GM18868 (cell line): ENCODE data around the gene DLGAP5.

Experiments used
- ATAC-seq: cut with Tn5 transposase; IDR thresholded peaks from one replicate; pipeline ENCODE4 v1.9.1; 2021; ENCODE audit warnings: mild to moderate bottlenecking, moderate library complexity; ENCODE audit not compliant: unreplicated experiment

DLGAP5 gene

DNA sequence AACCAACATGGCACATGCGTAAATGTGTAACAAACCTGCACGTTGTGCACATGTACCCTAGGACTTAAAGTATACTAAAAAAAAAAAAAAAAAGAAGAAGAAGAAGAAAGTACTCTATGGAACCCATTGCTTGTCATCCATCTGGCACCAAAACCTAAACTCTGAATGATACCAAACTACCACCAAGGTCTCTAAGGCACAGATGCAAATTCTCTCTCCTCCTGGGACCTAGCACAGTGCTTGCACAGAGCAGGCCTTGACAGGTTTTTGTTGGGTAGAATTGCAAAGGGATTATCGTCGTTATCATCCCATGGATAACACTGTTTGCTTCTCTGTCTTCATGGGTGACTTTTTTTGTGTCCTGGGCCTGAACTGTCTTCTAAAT, 75.5 kb downstream of the DLGAP5 start:
- ATAC-seq: no peak

DNA sequence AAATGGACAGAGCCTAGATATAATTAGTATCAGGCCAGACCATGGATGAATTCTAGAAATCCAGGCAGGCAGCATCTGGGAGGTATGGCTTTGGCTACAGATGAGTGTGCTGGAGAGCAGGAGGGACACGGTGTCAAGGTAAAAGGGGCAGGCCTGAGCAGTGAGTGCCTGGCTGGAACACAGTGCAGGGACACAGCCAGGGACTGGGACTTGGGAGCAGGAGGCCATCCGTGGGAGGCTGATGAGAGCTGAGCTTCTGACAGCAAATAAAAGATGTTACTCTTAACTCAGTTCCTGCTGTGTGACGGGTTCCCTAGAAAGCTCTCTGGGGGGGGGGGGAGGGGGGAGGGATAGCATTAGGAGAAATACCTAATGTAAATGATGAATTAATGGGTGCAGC, 75.9 kb downstream of the DLGAP5 start:
- no peak for ATAC-seq

DNA sequence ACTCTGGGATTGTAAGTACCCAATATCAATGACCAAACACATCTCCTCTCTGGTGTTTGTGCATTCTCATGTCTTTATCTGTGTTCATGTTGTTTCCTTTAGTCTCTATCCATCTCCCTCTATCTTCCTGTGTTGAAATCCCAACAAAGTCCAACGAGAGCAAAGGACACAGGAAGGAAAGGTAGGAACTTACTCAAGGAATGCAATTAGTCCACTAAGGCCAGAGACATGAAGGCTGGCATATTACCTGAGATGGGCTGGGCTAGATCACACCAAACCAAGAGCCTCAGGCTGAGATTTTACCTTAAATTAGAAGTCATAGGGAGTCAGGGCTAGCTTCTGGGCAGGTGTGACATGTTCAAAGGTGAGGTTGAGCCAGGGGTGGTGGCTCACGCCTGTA, 76.7 kb downstream of the DLGAP5 start:
- ATAC-seq: no peak

DNA sequence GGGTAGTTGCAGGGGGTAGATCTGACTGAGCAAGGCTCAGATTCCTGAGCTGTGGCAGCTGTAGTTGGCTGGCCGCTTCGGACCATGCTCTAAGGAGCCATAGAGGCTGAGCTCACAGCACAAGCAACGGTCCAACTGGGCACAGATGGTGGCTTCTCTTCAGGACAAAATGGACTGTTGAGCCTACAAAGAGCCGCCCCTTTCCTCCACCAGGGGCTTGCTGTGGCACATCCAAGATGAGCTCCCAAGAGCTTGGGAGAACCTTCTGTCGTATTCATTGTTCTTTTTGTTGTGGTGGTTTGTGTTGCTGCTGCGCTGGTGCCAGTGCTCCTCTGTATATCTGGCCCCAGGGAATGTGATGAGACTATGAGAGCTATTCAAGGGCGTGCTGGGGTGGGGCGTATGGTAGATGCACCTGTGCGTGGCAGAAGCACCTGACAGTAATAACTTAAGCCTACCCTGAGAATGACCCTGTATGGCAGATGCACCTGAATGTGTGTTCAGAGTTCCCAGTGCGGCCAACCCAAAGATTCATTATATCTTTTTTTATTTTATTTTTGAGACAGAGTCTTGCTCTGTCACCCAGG, 80.2 kb downstream of the DLGAP5 start:
- no peak for ATAC-seq

DNA sequence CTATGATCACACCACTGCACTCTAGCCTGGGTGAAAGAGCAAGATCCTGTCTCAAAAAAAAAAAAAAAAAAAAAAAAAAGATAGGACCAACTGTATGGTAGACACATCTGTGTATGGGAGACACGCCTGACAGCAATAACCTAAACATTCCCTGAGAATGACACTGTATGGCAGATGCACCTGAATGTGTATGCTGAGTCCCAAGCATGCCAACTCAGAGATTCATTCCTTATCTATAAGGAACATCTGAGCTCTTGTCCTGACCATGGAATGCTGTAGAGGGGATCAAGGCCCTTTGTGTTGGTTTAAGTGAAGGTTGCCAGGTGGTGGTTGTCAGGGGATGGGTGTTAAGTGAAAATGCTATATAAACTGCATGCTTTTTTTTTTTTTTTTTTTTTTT, 81.5 kb downstream of the DLGAP5 start:
- no peak for ATAC-seq

DNA sequence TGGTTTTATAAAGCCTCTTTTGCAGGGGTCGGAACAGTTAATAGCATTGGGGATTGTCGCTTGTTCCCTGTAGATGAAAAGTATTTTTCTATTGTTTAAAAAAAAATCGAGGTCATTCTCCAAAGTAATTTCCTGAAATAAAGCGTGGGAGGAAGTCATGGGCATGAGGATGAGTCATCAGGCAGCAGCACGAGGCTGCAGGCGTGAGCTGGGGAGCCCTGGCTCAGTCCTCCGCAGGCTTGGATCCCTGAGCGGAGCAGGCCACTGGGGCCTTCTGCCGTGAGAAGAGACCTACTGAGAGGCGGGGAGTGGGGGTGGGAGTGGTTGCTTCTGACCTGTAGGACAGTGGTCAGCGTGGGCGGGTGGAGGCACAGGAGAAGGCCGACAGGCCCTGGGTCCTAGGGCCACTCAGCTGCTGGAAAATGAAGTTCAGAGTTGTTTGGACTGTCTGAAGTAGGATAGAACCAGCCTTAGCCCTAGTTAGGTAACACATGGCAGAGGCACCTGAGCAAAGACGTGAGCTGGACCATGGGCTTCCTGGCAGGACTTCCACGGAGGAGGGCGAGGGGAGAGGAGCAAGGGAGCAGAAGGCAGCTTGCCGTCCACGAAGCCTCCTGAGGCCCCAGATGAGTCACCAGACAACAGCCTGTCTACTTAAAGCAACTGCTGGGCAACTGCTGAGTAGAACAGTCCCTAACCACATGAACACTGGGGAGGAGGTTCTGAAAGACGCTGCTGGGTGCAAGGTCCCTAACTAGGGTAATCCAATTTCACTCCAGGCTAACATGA, 83.4 kb downstream of the DLGAP5 start:
- peak; percentile 82 for ATAC-seq

DNA sequence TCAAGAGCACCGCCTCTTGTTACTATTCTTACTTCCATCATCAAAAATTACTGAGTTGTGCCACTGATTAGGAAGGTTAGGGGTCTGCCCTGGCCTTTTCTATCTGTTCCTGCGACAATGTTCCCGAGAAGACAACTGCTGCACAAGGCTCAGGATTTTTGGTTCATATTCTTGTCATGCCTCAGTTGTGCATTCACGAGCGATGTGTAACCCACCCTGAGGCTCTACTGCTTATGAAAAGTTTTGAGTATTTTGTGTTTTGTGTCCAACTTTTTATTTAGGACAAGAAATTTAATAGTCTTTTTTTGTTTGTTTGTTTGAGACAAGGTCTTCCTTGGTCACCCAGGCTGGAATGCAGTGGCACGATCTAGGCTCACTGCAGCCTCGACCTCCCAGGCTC, 85.4 kb downstream of the DLGAP5 start:
- ATAC-seq: no peak

DNA sequence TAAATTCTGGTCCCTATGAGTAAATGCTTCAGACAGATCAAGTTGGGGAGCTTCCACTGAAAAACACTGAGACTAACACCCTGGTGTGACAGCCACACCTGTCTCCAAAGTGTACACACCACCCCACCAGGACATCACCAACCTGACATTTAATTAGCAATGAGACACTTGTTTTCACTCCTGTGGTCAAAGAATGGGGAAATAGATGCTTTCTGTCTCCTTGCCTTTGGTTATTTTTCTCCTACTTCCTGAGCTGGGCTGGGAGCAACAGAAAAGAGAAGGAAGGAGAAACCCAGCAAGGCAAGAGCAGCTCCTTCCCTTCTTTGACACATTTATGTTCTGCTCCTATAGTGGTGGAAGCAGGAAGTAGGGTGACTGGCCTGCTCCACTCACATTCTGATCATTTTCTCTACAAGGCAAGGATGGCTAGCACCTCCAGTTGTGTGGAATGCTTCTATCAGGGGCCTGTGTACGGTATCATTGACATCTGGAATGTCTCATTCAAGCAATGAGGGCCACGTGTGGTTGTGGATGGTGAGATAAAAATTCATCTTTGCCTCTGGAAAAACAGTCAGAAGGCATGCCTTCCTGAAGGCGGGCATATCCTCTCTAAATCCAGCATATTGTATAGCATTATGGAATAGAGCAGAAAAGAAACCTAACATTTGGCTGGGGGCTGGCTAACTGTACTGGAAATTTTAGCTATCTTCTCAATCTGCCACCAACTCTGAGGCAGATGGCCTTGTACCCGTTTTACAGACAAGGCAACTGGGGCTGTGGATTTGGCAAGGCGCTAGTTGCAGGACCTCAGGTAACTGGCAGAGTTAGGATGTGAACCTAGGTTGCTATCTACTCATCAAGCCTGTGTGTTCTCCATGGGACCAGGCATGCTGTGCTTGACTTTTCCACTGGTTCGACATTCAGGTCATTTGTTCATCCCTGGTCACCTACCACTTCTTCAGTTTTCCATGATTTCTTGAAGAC, 87.1 kb downstream of the DLGAP5 start:
- no peak for ATAC-seq

DNA sequence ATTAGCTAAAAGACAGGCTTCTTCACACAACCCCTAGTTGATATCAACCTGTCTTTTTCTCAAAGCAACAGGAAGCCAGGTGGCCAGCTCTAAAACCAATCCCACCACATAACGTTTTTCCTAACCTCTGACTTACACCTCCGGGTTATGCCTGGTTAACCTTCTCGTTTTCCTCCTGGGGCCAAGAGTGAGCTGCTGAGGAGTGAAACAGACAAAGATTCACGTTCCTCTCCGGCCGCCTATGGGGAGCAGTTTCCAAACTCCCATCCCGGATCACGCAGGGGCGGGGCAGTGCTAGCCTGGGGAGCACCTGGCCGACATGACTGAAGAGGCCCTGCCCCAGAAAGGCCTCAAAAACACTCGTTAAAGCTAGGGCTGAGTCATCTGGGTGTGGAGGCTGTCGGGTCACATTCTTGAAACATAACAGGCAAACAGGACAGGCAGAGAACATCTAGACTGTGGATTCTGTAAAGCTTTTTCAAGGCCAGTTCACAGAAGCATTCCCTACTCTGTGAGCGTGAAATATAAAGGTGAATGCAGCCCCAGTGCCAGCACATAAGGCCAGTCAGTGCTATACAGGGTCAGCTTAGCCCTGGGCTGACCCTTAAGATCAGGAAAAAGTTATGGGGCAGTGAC, 88.3 kb downstream of the DLGAP5 start:
- peak; percentile 20 for ATAC-seq

DNA sequence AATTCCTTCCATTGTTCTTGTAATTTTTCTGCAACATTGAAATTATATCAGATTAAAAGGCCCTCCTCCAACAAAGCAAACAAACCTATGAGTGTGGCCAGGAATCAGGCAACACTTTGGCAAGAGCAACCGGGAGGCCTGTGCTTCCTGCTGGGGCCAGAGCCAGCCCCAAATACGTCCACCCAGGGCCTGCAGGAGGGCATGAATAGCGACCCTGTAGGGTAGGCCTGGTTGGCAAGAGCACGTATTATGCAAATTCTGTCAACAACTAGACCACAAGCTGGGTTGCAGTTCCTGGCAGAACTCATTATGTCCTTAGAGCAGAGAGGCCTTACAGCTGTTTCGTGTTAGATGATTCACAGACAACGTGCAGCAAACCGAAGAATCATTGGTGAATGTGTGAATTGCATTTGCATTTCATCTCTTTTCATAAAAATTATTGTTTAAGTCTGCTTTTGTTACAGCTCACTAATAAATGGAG, 89.2 kb downstream of the DLGAP5 start:
- ATAC-seq: peak; percentile 56

DNA sequence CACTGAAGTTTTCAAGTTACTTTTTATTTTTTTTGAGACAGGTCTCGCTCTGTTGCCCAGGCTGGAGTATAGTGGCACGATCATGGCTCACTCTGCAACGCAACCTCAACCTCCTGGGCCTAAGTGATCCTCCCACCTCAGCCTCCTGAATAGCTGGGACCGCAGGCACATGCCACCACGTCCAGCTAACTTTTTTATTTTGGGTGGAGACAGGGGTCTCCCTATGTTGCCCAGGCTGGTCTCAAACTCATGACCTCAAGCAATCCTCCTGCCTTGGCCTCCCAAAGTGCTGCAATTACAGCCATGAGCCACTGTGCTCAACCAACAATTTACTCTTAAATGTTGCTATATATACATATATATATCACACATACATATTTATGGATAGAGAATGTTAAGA, 89.7 kb downstream of the DLGAP5 start:
- ATAC-seq: no peak

DNA sequence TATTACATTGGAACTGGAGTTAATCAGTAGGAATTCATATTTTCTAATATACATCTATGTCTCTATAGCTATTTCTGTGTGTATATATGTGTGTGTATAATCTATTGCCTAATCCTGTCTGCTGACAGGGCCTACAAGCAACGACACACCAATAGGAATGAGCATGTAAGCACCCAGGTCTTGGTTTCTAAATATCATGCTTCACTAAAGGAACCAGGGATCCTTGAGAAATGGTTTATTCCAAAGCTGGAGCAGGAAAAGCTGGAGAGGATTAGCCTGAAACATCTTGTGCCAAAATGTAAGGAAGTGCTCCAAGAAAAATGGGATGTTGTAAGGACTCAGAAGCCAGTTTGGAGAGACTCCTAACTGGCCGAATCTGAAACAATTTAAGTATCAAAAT, 91.6 kb downstream of the DLGAP5 start:
- ATAC-seq: no peak

DNA sequence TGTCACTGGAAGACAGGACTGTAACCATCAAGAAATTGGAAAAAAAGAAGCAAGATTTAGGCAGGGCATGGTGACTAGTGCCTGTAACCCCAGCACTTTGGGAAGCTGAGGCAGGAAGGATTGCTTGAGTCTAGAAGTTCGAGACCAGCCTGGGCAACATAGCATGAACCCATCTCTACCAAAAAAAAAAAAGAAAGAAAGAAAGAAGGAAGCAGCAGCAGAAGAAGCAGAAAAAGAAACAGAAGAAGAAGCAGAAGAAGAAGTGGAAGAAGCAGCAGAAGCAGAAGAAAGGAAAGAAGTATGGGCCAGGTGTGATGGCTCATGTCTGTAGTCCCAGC, 92.9 kb downstream of the DLGAP5 start:
- ATAC-seq: no peak
